Measurements from ENCODE around the gene SMIM3. TPM values are rescaled to one million over a fixed set of nuclear protein-coding genes. Genes with fewer than 3 reads are reported as not detected.
"Not testable (repeated sequence)": the region's sequence is repeated elsewhere in the genome, so short reads cannot be mapped to it uniquely, and the experiment has no call there.

Gene SMIM3
- total RNA-seq, 1 donor = 41.5 TPM

DNA sequence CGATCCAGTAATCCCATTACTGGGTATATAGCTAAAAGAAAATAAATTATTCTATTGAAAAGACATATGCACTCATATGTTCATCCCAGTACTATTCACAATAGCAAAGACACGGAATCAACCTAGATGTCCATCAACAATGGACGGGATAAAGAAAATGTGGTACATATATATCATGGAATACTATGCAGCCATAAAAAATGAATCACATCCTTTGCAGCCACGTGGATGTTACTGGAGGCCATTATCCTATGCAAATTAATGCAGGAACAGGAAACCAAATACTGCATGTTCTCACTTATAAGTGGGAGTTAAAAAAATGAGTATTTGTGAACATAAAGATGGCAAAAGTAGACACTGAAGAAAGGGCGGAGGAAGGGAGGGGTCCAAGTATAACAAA, 51.2 kb downstream of the SMIM3 start:
- H3K4me3 ChIP-seq (ENCODE audit: low read depth, low read length) = no peak overlapping the region
- TF ChIP-seq, protein P1, sequence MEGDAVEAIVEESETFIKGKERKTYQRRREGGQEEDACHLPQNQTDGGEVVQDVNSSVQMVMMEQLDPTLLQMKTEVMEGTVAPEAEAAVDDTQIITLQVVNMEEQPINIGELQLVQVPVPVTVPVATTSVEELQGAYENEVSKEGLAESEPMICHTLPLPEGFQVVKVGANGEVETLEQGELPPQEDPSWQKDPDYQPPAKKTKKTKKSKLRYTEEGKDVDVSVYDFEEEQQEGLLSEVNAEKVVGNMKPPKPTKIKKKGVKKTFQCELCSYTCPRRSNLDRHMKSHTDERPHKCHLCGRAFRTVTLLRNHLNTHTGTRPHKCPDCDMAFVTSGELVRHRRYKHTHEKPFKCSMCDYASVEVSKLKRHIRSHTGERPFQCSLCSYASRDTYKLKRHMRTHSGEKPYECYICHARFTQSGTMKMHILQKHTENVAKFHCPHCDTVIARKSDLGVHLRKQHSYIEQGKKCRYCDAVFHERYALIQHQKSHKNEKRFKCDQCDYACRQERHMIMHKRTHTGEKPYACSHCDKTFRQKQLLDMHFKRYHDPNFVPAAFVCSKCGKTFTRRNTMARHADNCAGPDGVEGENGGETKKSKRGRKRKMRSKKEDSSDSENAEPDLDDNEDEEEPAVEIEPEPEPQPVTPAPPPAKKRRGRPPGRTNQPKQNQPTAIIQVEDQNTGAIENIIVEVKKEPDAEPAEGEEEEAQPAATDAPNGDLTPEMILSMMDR (IDR thresholded peaks at IDR 0.05; ENCODE audit: insufficient read depth, low read depth, low read length) = no peak
- DNase-seq (ENCODE audit: low read depth) = no peak

- DNase-seq (ENCODE audit: low read depth); H3K4me3 ChIP-seq (ENCODE audit: low read depth, low read length): not testable (repeated sequence)
These were observed 53.3 kb downstream of the SMIM3 start for GRCh38 chr5:150831821-150832220.

- H3K4me3 ChIP-seq (ENCODE audit: low read depth, low read length) = no peak overlapping the region
- DNase-seq (ENCODE audit: low read depth) = no peak
- TF ChIP-seq, protein P1 (IDR thresholded peaks at IDR 0.05; ENCODE audit: insufficient read depth, low read depth, low read length) = no peak
These were observed 57.5 kb downstream of the SMIM3 start for GRCh38 chr5:150836064-150836463.

GRCh38 chr5:150836703-150837102, 58.1 kb downstream of the SMIM3 start:
- TF ChIP-seq, protein P1 (IDR thresholded peaks at IDR 0.05; ENCODE audit: insufficient read depth, low read depth, low read length) = no peak
- DNase-seq (ENCODE audit: low read depth) = no peak
- H3K4me3 ChIP-seq (ENCODE audit: low read depth, low read length) = no peak overlapping the region

DNA sequence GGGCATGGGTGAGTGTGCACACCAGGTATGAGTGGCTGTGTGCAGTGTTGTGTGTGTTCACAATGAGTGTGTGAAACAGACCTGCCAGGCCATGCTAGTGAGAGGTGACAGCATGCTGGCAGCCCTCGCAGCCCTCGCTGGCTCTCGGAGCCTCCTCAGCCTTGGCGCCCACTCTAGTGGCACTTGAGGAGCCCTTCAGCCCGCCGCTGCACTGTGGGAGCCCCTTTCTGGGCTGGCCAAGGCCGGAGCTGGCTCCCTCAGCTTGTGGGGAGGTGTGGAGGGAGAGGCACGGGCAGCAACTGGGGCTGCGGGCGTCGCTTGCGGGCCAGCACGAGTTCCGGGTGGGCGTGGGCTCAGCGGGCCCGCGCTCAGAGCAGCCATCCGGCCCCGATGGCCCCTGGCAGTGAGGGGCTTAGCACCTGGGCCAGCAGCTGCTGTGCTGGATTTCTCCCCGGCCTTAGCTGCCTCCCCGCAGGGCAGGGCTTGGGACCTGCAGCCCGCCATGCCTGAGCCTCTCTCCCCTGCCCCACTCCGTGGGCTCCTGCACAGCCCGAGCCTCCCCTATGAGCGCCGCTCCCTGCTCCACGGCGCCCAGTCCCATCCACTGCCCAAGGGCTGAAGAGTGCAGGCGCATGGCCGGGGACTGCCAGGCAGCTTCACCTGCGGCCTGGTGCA, 66.8 kb downstream of the SMIM3 start:
- H3K4me3 ChIP-seq (ENCODE audit: low read depth, low read length) = not testable (repeated sequence)

DNA sequence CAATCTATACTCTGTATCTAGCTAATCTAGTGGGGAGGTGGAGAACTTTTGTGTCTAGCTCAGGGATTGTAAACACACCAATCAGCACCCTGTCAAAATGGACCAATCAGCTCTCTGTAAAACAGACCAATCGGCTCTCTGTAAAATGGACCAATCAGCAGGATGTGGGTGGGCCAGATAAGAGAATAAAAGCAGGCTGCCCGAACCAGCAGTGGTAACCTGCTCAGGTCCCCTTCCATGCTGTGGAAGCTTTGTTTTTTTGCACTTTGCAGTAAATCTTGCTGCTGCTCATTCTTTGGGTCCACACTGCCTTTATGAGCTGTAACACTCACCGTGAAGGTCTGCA, 67.7 kb downstream of the SMIM3 start, which contains the start of gene IRGM:
IRGM (plus strand) TSS at position 214 of the 346 bp plus-strand sequence. CDS start 1,603 bp downstream, outside the sequence.
- DNase-seq (ENCODE audit: low read depth); H3K4me3 ChIP-seq (ENCODE audit: low read depth, low read length): not testable (repeated sequence)

More for the DNA sequence above, 66.8 kb downstream of the SMIM3 start:
- not testable (repeated sequence) for DNase-seq (ENCODE audit: low read depth)

Other genes starting within 250 kb of the SMIM3 start
- gene SYNPO, start 138.1 kb upstream of the SMIM3 start, total RNA-seq = 7.3 and 10.6 TPM in 2 replicates
- gene MYOZ3, start 117.5 kb upstream of the SMIM3 start, total RNA-seq = under 0.01 TPM in 2 replicates
- gene RBM22, start 77.7 kb upstream of the SMIM3 start, total RNA-seq = 18.7 and 29.8 TPM in 2 replicates
- 48.3 and 66.1 TPM in 2 replicates for gene DCTN4, start 19.7 kb upstream of the SMIM3 start, total RNA-seq
- gene IRGM, start 67.8 kb downstream of the SMIM3 start, total RNA-seq = 0.32 TPM in 1 of 2 replicates, not detected in the other
- 5.2 and 6.9 TPM in 2 replicates for gene ZNF300, start 126.2 kb downstream of the SMIM3 start, total RNA-seq
- gene GPX3, start 241.8 kb downstream of the SMIM3 start, total RNA-seq = 3.5 and 3.9 TPM in 2 replicates